ENCODE results near the gene SGIP1.

DNA sequence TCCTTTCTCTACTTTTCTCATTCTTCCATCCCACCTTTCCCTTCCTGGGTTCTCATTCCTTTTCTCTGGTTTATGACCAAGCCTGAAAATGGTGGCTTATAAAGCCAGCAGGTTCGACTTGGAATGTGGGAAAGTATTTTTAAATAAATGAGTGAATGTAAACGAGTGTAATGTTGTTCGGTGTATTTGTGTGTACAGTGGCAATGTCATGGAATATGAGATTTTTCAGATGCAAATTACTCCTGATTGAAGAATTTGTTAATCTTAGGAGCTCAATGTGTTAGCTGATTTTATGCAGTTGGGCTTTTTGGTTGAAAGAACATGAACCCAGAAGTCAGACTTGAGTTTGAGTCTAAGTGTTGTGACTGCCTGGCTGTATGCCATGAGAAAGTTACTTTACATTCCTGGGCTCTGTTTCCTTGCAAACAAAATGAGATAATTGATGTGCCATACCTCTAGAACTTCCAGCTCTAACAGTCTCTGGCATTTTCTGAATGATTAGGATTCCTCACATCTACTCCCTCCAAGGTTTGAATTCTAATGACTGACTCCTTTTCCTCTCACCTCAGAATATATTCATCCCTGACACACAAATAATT, 6.6 kb downstream of the SGIP1 start:
- TF ChIP-seq, protein P1, sequence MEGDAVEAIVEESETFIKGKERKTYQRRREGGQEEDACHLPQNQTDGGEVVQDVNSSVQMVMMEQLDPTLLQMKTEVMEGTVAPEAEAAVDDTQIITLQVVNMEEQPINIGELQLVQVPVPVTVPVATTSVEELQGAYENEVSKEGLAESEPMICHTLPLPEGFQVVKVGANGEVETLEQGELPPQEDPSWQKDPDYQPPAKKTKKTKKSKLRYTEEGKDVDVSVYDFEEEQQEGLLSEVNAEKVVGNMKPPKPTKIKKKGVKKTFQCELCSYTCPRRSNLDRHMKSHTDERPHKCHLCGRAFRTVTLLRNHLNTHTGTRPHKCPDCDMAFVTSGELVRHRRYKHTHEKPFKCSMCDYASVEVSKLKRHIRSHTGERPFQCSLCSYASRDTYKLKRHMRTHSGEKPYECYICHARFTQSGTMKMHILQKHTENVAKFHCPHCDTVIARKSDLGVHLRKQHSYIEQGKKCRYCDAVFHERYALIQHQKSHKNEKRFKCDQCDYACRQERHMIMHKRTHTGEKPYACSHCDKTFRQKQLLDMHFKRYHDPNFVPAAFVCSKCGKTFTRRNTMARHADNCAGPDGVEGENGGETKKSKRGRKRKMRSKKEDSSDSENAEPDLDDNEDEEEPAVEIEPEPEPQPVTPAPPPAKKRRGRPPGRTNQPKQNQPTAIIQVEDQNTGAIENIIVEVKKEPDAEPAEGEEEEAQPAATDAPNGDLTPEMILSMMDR (IDR thresholded peaks at IDR 0.05): no peak
- TF ChIP-seq POLR2A (IDR thresholded peaks at IDR 0.05): no peak
